ENCODE data around the gene NAPB.

DNA sequence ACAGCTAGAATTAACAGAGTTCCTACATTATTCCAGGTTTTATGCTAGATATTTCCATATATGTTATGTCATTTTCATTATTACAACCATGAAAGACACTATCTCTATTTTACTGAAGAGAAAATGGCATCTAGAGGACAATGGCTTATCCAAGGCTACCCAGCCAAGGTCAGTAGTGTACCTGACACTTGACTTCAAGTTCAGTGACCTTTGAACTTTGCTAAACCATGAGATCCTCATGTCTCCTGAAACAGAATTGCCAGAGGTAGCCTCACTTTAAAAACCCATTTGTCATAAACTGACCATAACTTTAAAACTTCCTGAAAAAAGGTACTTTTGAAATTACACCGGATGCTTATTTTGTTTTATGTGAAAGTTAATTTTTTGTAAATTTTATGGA, 14.4 kb downstream of the NAPB start:
- TF ChIP-seq CTCF (IDR thresholded peaks at IDR 0.05) (no peak), POLR2A (IDR thresholded peaks at IDR 0.05) (no peak)
